H1 (cell line): ENCODE data around the gene GALNTL6.

ENCODE experiments used
- EP300 ChIP-seq, 2 experiments: IDR thresholded peaks; 1 replicate in 1 of 2; 2 replicates in 1 of 2; pipeline ENCODE4 v1.6.1; 2011 to 2012; ENCODE audit warnings: low read depth in 2 of 2, low read length in 2 of 2, mild to moderate bottlenecking in 2 of 2, borderline replicate concordance in 1 of 2, inconsistent platforms in 1 of 2, moderate library complexity in 1 of 2
- JUN ChIP-seq: IDR thresholded peaks from 2 replicates; pipeline ENCODE4 v1.6.1; 2011; ENCODE audit warnings: low read depth, mild to moderate bottlenecking, improper control_type of control experiment, low read length
- YY1 ChIP-seq: IDR thresholded peaks from 2 replicates; pipeline ENCODE4 v1.6.1; 2011; ENCODE audit warnings: low read depth, mild to moderate bottlenecking, low read length
- TF ChIP-seq, protein P1 (sequence below), 3 experiments: IDR thresholded peaks; 1 replicate in 2 of 3; 2 replicates in 1 of 3; pipeline versions ENCODE4 v1.5.1 to v1.6.1; 2011; ENCODE audit warnings: low read length in 3 of 3, mild to moderate bottlenecking in 3 of 3, inconsistent platforms in 2 of 3, low read depth in 1 of 3, moderate library complexity in 1 of 3; ENCODE audit not compliant: insufficient read depth in 1 of 3; ENCODE audit errors: control extremely low read depth in 1 of 3

DNA sequence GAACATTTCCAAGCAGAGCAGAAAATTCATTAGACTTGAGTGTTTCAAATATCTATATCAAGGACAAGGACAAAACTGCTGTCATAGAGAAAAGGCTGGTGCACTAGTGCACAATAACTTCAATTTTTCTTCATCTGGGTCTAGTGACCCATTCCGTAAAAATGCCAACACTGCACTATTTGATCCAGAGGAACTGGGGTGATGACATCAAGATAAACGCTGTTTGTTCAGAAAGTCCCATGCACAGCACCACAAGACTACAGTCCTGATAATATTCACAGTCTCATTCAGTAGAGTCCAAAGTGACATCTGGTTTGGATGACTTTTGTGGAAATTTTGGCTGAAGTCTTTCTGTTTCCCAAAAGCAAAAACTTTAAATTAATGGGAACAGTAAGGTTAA, 1051.9 kb downstream of the GALNTL6 start:
- no peak for TF ChIP-seq JUN
- TF ChIP-seq, protein P1, sequence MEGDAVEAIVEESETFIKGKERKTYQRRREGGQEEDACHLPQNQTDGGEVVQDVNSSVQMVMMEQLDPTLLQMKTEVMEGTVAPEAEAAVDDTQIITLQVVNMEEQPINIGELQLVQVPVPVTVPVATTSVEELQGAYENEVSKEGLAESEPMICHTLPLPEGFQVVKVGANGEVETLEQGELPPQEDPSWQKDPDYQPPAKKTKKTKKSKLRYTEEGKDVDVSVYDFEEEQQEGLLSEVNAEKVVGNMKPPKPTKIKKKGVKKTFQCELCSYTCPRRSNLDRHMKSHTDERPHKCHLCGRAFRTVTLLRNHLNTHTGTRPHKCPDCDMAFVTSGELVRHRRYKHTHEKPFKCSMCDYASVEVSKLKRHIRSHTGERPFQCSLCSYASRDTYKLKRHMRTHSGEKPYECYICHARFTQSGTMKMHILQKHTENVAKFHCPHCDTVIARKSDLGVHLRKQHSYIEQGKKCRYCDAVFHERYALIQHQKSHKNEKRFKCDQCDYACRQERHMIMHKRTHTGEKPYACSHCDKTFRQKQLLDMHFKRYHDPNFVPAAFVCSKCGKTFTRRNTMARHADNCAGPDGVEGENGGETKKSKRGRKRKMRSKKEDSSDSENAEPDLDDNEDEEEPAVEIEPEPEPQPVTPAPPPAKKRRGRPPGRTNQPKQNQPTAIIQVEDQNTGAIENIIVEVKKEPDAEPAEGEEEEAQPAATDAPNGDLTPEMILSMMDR (IDR thresholded peaks at IDR 0.05; ENCODE audit: control extremely low read depth in 1 of 3, insufficient read depth in 1 of 3, low read depth in 1 of 3, low read length in 3 of 3) = no peak
- no peak for TF ChIP-seq YY1
- no peak for TF ChIP-seq EP300 (IDR thresholded peaks at IDR 0.05; ENCODE audit: borderline replicate concordance in 1 of 2, low read depth in 2 of 2, low read length in 2 of 2)
